ENCODE results near the gene RABGAP1L. TPM values are rescaled to one million over a fixed set of nuclear protein-coding genes. Genes with fewer than 3 reads are reported as not detected.
"Not testable (repeated sequence)": the region's sequence is repeated elsewhere in the genome, so short reads cannot be mapped to it uniquely, and the experiment has no call there.

Gene RABGAP1L
- polyA plus RNA-seq, 4 donors: 20.6 to 53.9 (median 25.1) TPM

GRCh38 chr1:174244017-174244416, 84.7 kb downstream of the RABGAP1L start:
- no peaks in the 10 kb centered on the region for H3K4me1 ChIP-seq (ENCODE audit: control insufficient read depth in 3 of 3, insufficient read depth in 2 of 3, low read depth in 1 of 3, low read length in 2 of 3)
- FAIRE-seq (no peak), DNase-seq (no peak)
- H3K27ac ChIP-seq (ENCODE audit: low read depth in 1 of 3, low read length in 2 of 3): no peak overlapping the region
- H3K9me3 ChIP-seq (ENCODE audit: control insufficient read depth in 2 of 2, insufficient read depth in 1 of 2, low read depth in 1 of 2, low read length in 1 of 2): no peaks in the 10 kb centered on the region
- peaks cover 3 to 17% (median 14%) of the 10 kb centered on the region in 3 donors for H3K36me3 ChIP-seq (ENCODE audit: control insufficient read depth in 3 of 3, insufficient read depth in 2 of 3, low read depth in 1 of 3, low read length in 3 of 3)
- no peaks in the 10 kb centered on the region for H3K27me3 ChIP-seq (ENCODE audit: control insufficient read depth in 3 of 3, insufficient read depth in 3 of 3, low read length in 3 of 3)
- 84 to 88% (median 87%) methylated on average over 5 of the region's 5 CpGs for WGBS, 3 donors
- H3K4me3 ChIP-seq (ENCODE audit: low read depth in 1 of 3, low read length in 3 of 3): no peak overlapping the region

- Histone ChIP-seq H3K9me3 (ENCODE audit: control insufficient read depth in 2 of 2, insufficient read depth in 1 of 2, low read depth in 1 of 2, low read length in 1 of 2) (no peaks in the 10 kb centered on the region), H3K27me3 (ENCODE audit: control insufficient read depth in 3 of 3, insufficient read depth in 3 of 3, low read length in 3 of 3) (no peaks in the 10 kb centered on the region), H3K36me3 (ENCODE audit: control insufficient read depth in 3 of 3, insufficient read depth in 2 of 3, low read depth in 1 of 3, low read length in 3 of 3) (peaks cover 3 to 16% (median 14%) of the 10 kb centered on the region in 3 donors), H3K27ac (ENCODE audit: low read depth in 1 of 3, low read length in 2 of 3) (no peak overlapping the region), H3K4me1 (ENCODE audit: control insufficient read depth in 3 of 3, insufficient read depth in 2 of 3, low read depth in 1 of 3, low read length in 2 of 3) (no peaks in the 10 kb centered on the region), H3K4me3 (ENCODE audit: low read depth in 1 of 3, low read length in 3 of 3) (no peak overlapping the region)
- FAIRE-seq: no peak
- DNase-seq: no peak
- WGBS, 3 donors: 95 to 99% (median 97%) methylated on average over 4 of the region's 4 CpGs
Measured at GRCh38 chr1:174247472-174247871, 88.2 kb downstream of the RABGAP1L start.

- H3K4me3 ChIP-seq (ENCODE audit: low read depth in 1 of 3, low read length in 3 of 3): no peak overlapping the region
- peaks cover 3 to 16% (median 12%) of the 10 kb centered on the region in 3 donors for H3K36me3 ChIP-seq (ENCODE audit: control insufficient read depth in 3 of 3, insufficient read depth in 2 of 3, low read depth in 1 of 3, low read length in 3 of 3)
- no peak overlapping the region for H3K27ac ChIP-seq (ENCODE audit: low read depth in 1 of 3, low read length in 2 of 3)
- FAIRE-seq (no peak), DNase-seq (no peak)
- H3K9me3 ChIP-seq (ENCODE audit: control insufficient read depth in 2 of 2, insufficient read depth in 1 of 2, low read depth in 1 of 2, low read length in 1 of 2): no peaks in the 10 kb centered on the region
- no peaks in the 10 kb centered on the region for H3K4me1 ChIP-seq (ENCODE audit: control insufficient read depth in 3 of 3, insufficient read depth in 2 of 3, low read depth in 1 of 3, low read length in 2 of 3)
- H3K27me3 ChIP-seq (ENCODE audit: control insufficient read depth in 3 of 3, insufficient read depth in 3 of 3, low read length in 3 of 3): no peaks in the 10 kb centered on the region
Measured at GRCh38 chr1:174248041-174248440, 88.7 kb downstream of the RABGAP1L start.

- DNase-seq, FAIRE-seq: not testable (repeated sequence)
Measured at GRCh38 chr1:174256386-174256785, 97.1 kb downstream of the RABGAP1L start.

DNA sequence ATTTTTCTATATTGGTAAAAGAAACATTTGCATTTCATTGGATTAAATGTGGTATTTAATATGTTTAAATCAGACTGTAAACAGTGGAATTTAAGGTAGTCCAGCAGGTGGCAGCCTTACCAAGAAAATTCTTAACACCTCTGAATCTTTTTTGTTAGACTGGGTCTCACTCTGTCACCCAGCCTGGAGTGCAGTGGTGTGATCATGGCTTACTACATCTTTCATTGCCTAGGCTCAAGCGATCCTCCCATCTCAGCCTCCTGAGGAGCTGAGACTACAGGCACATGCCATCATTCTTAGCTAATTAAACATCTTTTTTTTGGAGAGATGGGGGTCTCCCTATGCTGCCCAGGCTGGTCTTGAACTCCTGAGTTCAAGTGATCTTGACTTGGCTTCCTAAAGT, 98.8 kb downstream of the RABGAP1L start:
- FAIRE-seq (no peak), DNase-seq (peak; percentile 32 to 48)
- Histone ChIP-seq H3K9me3 (ENCODE audit: control insufficient read depth in 2 of 2, insufficient read depth in 1 of 2, low read depth in 1 of 2, low read length in 1 of 2) (no peaks in the 10 kb centered on the region), H3K4me1 (ENCODE audit: control insufficient read depth in 3 of 3, insufficient read depth in 2 of 3, low read depth in 1 of 3, low read length in 2 of 3) (no peaks in the 10 kb centered on the region), H3K27ac (ENCODE audit: low read depth in 1 of 3, low read length in 2 of 3) (no peak overlapping the region), H3K27me3 (ENCODE audit: control insufficient read depth in 3 of 3, insufficient read depth in 3 of 3, low read length in 3 of 3) (no peaks in the 10 kb centered on the region), H3K4me3 (ENCODE audit: low read depth in 1 of 3, low read length in 3 of 3) (no peak overlapping the region), H3K36me3 (ENCODE audit: control insufficient read depth in 3 of 3, insufficient read depth in 2 of 3, low read depth in 1 of 3, low read length in 3 of 3) (peaks cover 0 to 8% (median 1%) of the 10 kb centered on the region in 3 donors)
- 53 to 70% (median 69%) methylated on average over 1 of the region's 1 CpG for WGBS, 3 donors

More at GRCh38 chr1:174256386-174256785, 97.1 kb downstream of the RABGAP1L start:
- H3K4me3 ChIP-seq (ENCODE audit: low read depth in 1 of 3, low read length in 3 of 3); H3K27me3 ChIP-seq (ENCODE audit: control insufficient read depth in 3 of 3, insufficient read depth in 3 of 3, low read length in 3 of 3); H3K36me3 ChIP-seq (ENCODE audit: control insufficient read depth in 3 of 3, insufficient read depth in 2 of 3, low read depth in 1 of 3, low read length in 3 of 3); H3K4me1 ChIP-seq (ENCODE audit: control insufficient read depth in 3 of 3, insufficient read depth in 2 of 3, low read depth in 1 of 3, low read length in 2 of 3); H3K9me3 ChIP-seq (ENCODE audit: control insufficient read depth in 2 of 2, insufficient read depth in 1 of 2, low read depth in 1 of 2, low read length in 1 of 2); H3K27ac ChIP-seq (ENCODE audit: low read depth in 1 of 3, low read length in 2 of 3): not testable (repeated sequence)
- WGBS, 3 donors: 96 to 97% (median 96%) methylated on average over 14 of the region's 14 CpGs

GRCh38 chr1:174262349-174263241, 103.3 kb downstream of the RABGAP1L start:
- WGBS, 3 donors: 60 to 71% (median 62%) methylated on average over 3 of the region's 3 CpGs
- DNase-seq (peak; percentile 59 to 69), FAIRE-seq (no peak)

DNA sequence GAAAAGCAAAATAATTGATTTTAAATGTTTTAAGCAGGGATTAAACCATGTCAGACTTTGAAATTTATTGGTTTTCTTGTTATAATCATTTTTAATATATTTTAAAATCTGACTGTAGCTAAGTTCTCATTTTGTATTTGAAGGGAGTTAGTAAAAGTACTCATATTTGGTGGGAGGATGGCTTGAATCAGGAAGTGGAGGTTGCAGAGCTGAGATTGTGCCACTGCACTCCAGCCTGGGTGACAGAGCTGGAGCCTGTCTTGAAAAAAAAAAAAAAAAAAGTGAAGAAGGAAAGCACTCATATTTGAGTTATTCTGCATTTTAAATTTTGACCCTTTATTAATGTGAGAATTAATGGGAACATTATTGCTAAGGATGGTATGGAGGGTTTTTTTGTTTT, 106.0 kb downstream of the RABGAP1L start:
- peaks cover 0 to 7% (median 0%) of the 10 kb centered on the region in 3 donors for H3K36me3 ChIP-seq (ENCODE audit: control insufficient read depth in 3 of 3, insufficient read depth in 2 of 3, low read depth in 1 of 3, low read length in 3 of 3)
- FAIRE-seq (no peak), DNase-seq (no peak)
- no peak overlapping the region for H3K4me3 ChIP-seq (ENCODE audit: low read depth in 1 of 3, low read length in 3 of 3)
- H3K9me3 ChIP-seq (ENCODE audit: control insufficient read depth in 2 of 2, insufficient read depth in 1 of 2, low read depth in 1 of 2, low read length in 1 of 2): no peaks in the 10 kb centered on the region
- no peak overlapping the region for H3K27ac ChIP-seq (ENCODE audit: low read depth in 1 of 3, low read length in 2 of 3)
- H3K4me1 ChIP-seq (ENCODE audit: control insufficient read depth in 3 of 3, insufficient read depth in 2 of 3, low read depth in 1 of 3, low read length in 2 of 3): peaks cover 0 to 21% (median 2%) of the 10 kb centered on the region in 3 donors
- no peaks in the 10 kb centered on the region for H3K27me3 ChIP-seq (ENCODE audit: control insufficient read depth in 3 of 3, insufficient read depth in 3 of 3, low read length in 3 of 3)

More at GRCh38 chr1:174262349-174263241, 103.3 kb downstream of the RABGAP1L start:
- H3K4me3 ChIP-seq (ENCODE audit: low read depth in 1 of 3, low read length in 3 of 3): no peak overlapping the region
- H3K27me3 ChIP-seq (ENCODE audit: control insufficient read depth in 3 of 3, insufficient read depth in 3 of 3, low read length in 3 of 3): no peaks in the 10 kb centered on the region
- H3K27ac ChIP-seq (ENCODE audit: low read depth in 1 of 3, low read length in 2 of 3): no peak overlapping the region
- H3K36me3 ChIP-seq (ENCODE audit: control insufficient read depth in 3 of 3, insufficient read depth in 2 of 3, low read depth in 1 of 3, low read length in 3 of 3): peaks cover 0 to 3% (median 0%) of the 10 kb centered on the region in 3 donors
- H3K4me1 ChIP-seq (ENCODE audit: control insufficient read depth in 3 of 3, insufficient read depth in 2 of 3, low read depth in 1 of 3, low read length in 2 of 3): peaks cover 0 to 8% (median 0%) of the 10 kb centered on the region in 3 donors
- H3K9me3 ChIP-seq (ENCODE audit: control insufficient read depth in 2 of 2, insufficient read depth in 1 of 2, low read depth in 1 of 2, low read length in 1 of 2): no peaks in the 10 kb centered on the region

- Histone ChIP-seq H3K27ac (ENCODE audit: low read depth in 1 of 3, low read length in 2 of 3) (no peak overlapping the region), H3K27me3 (ENCODE audit: control insufficient read depth in 3 of 3, insufficient read depth in 3 of 3, low read length in 3 of 3) (no peaks in the 10 kb centered on the region), H3K9me3 (ENCODE audit: control insufficient read depth in 2 of 2, insufficient read depth in 1 of 2, low read depth in 1 of 2, low read length in 1 of 2) (no peaks in the 10 kb centered on the region), H3K4me3 (ENCODE audit: low read depth in 1 of 3, low read length in 3 of 3) (no peak overlapping the region), H3K4me1 (ENCODE audit: control insufficient read depth in 3 of 3, insufficient read depth in 2 of 3, low read depth in 1 of 3, low read length in 2 of 3) (peaks cover 0 to 29% (median 2%) of the 10 kb centered on the region in 3 donors), H3K36me3 (ENCODE audit: control insufficient read depth in 3 of 3, insufficient read depth in 2 of 3, low read depth in 1 of 3, low read length in 3 of 3) (peaks cover 0 to 7% (median 0%) of the 10 kb centered on the region in 3 donors)
- WGBS, 3 donors: 85 to 97% (median 91%) methylated on average over 2 of the region's 2 CpGs
- FAIRE-seq (no peak), DNase-seq (peak in 1 of 2 donors; percentile 8)
Measured at GRCh38 chr1:174266476-174266875, 107.2 kb downstream of the RABGAP1L start.
